Measurements from ENCODE around the gene SLC50A1.

SLC50A1 gene

GRCh38 chr1:155120253-155120652, 15.4 kb upstream of the SLC50A1 start:
- in situ Hi-C loops (cut with HindIII; ENCODE audit: low pct_ligation_motif_present, low sequenced_read_pairs): no loop called here
- TF ChIP-seq CTCF (IDR thresholded peaks at IDR 0.05; ENCODE audit: low read depth, low read length, missing control alignments): no peak
- no peaks in the 10 kb centered on the region for H3K36me3 ChIP-seq (replicated peaks)
- no peak overlapping the region for H3K27ac ChIP-seq
- DNase-seq: no peak
- H3K27me3 ChIP-seq (replicated peaks): peaks cover 11% of the 10 kb centered on the region
- no peak overlapping the region for H3K4me3 ChIP-seq (ENCODE audit: low read depth, low read length)

- no peak for TF ChIP-seq CTCF (IDR thresholded peaks at IDR 0.05; ENCODE audit: low read depth, low read length, missing control alignments)
- in situ Hi-C loops (cut with HindIII; ENCODE audit: low pct_ligation_motif_present, low sequenced_read_pairs): no loop called here
- no peak overlapping the region for H3K27ac ChIP-seq
Observed at GRCh38 chr1:155121249-155121648, 14.4 kb upstream of the SLC50A1 start.

GRCh38 chr1:155122308-155122707, 13.3 kb upstream of the SLC50A1 start:
- in situ Hi-C loops (cut with HindIII; ENCODE audit: low pct_ligation_motif_present, low sequenced_read_pairs): no loop called here
- TF ChIP-seq CTCF (IDR thresholded peaks at IDR 0.05; ENCODE audit: low read depth, low read length, missing control alignments): no peak
- peaks cover 24% of the 10 kb centered on the region for H3K27me3 ChIP-seq (replicated peaks)

More at GRCh38 chr1:155121249-155121648, 14.4 kb upstream of the SLC50A1 start:
- no peak for DNase-seq
- Histone ChIP-seq H3K4me3 (ENCODE audit: low read depth, low read length) (no peak overlapping the region), H3K36me3 (replicated peaks) (no peaks in the 10 kb centered on the region), H3K27me3 (replicated peaks) (peaks cover 16% of the 10 kb centered on the region)

GRCh38 chr1:155123801-155124200, 11.9 kb upstream of the SLC50A1 start:
- Histone ChIP-seq H3K4me3 (ENCODE audit: low read depth, low read length) (no peak overlapping the region), H3K36me3 (replicated peaks) (no peaks in the 10 kb centered on the region), H3K27ac (no peak overlapping the region), H3K27me3 (replicated peaks) (peaks cover 36% of the 10 kb centered on the region)
- no peak for TF ChIP-seq CTCF (IDR thresholded peaks at IDR 0.05; ENCODE audit: low read depth, low read length, missing control alignments)
- in situ Hi-C loops (cut with HindIII; ENCODE audit: low pct_ligation_motif_present, low sequenced_read_pairs): no loop called here
- DNase-seq: no peak

More at GRCh38 chr1:155122308-155122707, 13.3 kb upstream of the SLC50A1 start:
- Histone ChIP-seq H3K4me3 (ENCODE audit: low read depth, low read length) (no peak overlapping the region), H3K36me3 (replicated peaks) (no peaks in the 10 kb centered on the region), H3K27ac (no peak overlapping the region)
- DNase-seq: no peak

GRCh38 chr1:155124503-155125463, 10.9 kb upstream of the SLC50A1 start:
- no peak overlapping the region for H3K27ac ChIP-seq
- DNase-seq: peak; percentile 52
- in situ Hi-C loops (cut with HindIII; ENCODE audit: low pct_ligation_motif_present, low sequenced_read_pairs): no loop called here
- peaks cover 40% of the 10 kb centered on the region for H3K27me3 ChIP-seq (replicated peaks)
- H3K4me3 ChIP-seq (ENCODE audit: low read depth, low read length): no peak overlapping the region
- no peak for TF ChIP-seq CTCF (IDR thresholded peaks at IDR 0.05; ENCODE audit: low read depth, low read length, missing control alignments)
- H3K36me3 ChIP-seq (replicated peaks): no peaks in the 10 kb centered on the region
